Measurements from ENCODE around the gene NUDT1.

DNA sequence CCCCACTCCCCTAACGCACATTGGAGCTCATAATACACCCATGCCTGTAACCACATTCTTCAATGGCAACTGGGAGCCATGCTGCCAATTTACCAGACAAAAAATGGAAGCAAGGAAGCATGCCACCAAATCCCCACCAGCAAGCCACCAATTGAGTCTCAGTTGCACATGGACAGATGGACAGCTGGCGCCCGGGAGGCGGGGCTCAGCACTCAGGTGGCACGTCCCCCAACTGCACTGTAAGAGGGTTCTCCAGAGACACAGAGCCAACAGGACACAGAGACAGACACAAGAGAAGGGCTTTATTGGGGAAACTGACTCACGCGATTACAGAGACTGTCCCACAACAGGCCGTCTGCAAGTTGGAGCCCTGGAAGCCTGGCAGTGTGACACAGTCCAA lies 11.8 kb upstream of the NUDT1 start:
- TF ChIP-seq EP300 (IDR thresholded peaks at IDR 0.05): no peak
- TF ChIP-seq, protein P1, sequence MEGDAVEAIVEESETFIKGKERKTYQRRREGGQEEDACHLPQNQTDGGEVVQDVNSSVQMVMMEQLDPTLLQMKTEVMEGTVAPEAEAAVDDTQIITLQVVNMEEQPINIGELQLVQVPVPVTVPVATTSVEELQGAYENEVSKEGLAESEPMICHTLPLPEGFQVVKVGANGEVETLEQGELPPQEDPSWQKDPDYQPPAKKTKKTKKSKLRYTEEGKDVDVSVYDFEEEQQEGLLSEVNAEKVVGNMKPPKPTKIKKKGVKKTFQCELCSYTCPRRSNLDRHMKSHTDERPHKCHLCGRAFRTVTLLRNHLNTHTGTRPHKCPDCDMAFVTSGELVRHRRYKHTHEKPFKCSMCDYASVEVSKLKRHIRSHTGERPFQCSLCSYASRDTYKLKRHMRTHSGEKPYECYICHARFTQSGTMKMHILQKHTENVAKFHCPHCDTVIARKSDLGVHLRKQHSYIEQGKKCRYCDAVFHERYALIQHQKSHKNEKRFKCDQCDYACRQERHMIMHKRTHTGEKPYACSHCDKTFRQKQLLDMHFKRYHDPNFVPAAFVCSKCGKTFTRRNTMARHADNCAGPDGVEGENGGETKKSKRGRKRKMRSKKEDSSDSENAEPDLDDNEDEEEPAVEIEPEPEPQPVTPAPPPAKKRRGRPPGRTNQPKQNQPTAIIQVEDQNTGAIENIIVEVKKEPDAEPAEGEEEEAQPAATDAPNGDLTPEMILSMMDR (IDR thresholded peaks at IDR 0.05): no peak
